Sigmoid colon (tissue), 7 donors: Measurements from ENCODE around the gene CCNL1. TPM values are rescaled to one million over a fixed set of nuclear protein-coding genes. Genes with fewer than 3 reads are reported as not detected.

Experiments
- DNase-seq: peaks from one replicate; pipeline ENCODE4 v3.0.0-alpha.2; 2019
- H3K27ac ChIP-seq, 4 donors: fragments of 200-600 bp; sonication (generic); one replicate each; pipeline ENCODE4 v1.5.1; 2016 to 2019; ENCODE audit warnings: mild to moderate bottlenecking in 1 of 4
- H3K27me3 ChIP-seq, 3 donors: fragments of 200-600 bp; sonication (generic); one replicate each; pipeline ENCODE4 v1.5.1; 2019; ENCODE audit warnings: mild to moderate bottlenecking in 1 of 3
- H3K36me3 ChIP-seq, 4 donors: fragments of 200-600 bp; sonication (generic); one replicate each; pipeline ENCODE4 v1.5.1; 2016 to 2019
- H3K4me1 ChIP-seq, 4 donors: fragments of 200-600 bp; sonication (generic); one replicate each; pipeline ENCODE4 v1.5.1; 2017 to 2019
- H3K4me3 ChIP-seq, 4 donors: fragments of 200-600 bp; sonication (generic); one replicate each; pipeline ENCODE4 v1.5.1; 2017 to 2019; ENCODE audit warnings: mild to moderate bottlenecking in 2 of 4, moderate library complexity in 1 of 4
- H3K9me3 ChIP-seq, 4 donors: fragments of 200-600 bp in 3 of 4; sonication (generic) in 3 of 4; one replicate each; pipeline versions ENCODE4 v1.5.1 to v1.6.1; 2013 to 2019
- EP300 ChIP-seq, 4 donors: sonication (generic); formaldehyde crosslinking; IDR thresholded peaks; one replicate each; pipeline ENCODE4 v1.6.1; 2017; ENCODE audit warnings: antibody characterized with exemption in 4 of 4
- POLR2A ChIP-seq, 2 donors: fragments of 450-650 bp; IDR thresholded peaks; one replicate each; pipeline ENCODE4 v1.6.1; 2016; ENCODE audit warnings: antibody characterized with exemption in 2 of 2, mild to moderate bottlenecking in 2 of 2, moderate library complexity in 2 of 2
- POLR2AphosphoS5 ChIP-seq, 4 donors: sonication (generic); formaldehyde crosslinking; IDR thresholded peaks; one replicate each; pipeline ENCODE4 v1.6.1; 2017; ENCODE audit warnings: antibody characterized with exemption in 4 of 4
- WGBS, 2 donors: extraction: QIAGEN DNeasy Blood & Tissue Kit; methylation state at CpG; one replicate each; pipeline ENCODE4 v1.1.7; 2013; 5-methylcytosine and 5-hydroxymethylcytosine counted together
- intact Hi-C: fragments of 100-400 bp; cut with DNase I; formaldehyde crosslinking; loops from one replicate; pipeline ENCODE4 v1.15.1; 2023
- polyA plus RNA-seq, 3 donors: library from polyadenylated mRNA; stranded (reverse); fragments of 200-250 nt; gene quantifications; one replicate each; pipeline ENCODE4 v1.2.3, GENCODE V29; 2013
- total RNA-seq, 4 donors: library from RNA; depleted of rRNA; stranded (reverse); fragments of >200 nt; gene quantifications; one replicate each; pipeline ENCODE4 v1.1.0, GENCODE V29; 2016
- TF ChIP-seq, protein P1 (sequence below), 4 experiments: fragments of 450-650 bp in 3 of 4; fragments of 200-600 bp in 1 of 4; IDR thresholded peaks; one replicate each; pipeline ENCODE4 v1.5.1; 2016 to 2019; ENCODE audit warnings: antibody characterized with exemption in 4 of 4, mild to moderate bottlenecking in 3 of 4, moderate library complexity in 2 of 4
- donor health status: healthy with polysubstance abuse.
- donor health status: Bipolar disorder and iron deficiency.
- donor health status: healthy.

CCNL1 gene
- total and polyA plus RNA-seq, 7 donors = 25.2 to 403 (median 110) TPM

DNA sequence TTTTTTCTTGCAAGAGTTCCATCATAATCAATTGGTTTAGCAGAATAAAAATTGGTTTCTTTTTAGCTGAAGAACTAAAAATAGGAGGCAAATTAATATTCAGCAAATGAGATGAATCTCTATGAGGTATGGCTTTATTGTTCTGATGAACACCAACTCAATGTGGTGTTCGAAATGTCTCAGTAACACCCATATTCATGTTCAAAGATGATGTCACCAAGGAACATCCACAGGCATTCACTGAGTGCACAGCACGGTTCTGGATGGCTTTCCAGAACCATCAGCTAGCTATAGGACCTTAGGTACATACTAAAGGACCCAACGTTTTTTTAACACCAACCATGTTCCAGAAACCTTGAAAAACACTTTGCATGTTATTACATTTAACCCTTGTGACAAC, 42.7 kb downstream of the CCNL1 start:
- 66 to 71% methylated on average over 3 of the region's 3 CpGs for WGBS, 2 donors
- H3K9me3 ChIP-seq = no peaks in the 10 kb centered on the region
- TF ChIP-seq POLR2AphosphoS5 (IDR thresholded peaks at IDR 0.05) (no peak), POLR2A (IDR thresholded peaks at IDR 0.05) (no peak), EP300 (IDR thresholded peaks at IDR 0.05) (no peak)
- TF ChIP-seq, protein P1, sequence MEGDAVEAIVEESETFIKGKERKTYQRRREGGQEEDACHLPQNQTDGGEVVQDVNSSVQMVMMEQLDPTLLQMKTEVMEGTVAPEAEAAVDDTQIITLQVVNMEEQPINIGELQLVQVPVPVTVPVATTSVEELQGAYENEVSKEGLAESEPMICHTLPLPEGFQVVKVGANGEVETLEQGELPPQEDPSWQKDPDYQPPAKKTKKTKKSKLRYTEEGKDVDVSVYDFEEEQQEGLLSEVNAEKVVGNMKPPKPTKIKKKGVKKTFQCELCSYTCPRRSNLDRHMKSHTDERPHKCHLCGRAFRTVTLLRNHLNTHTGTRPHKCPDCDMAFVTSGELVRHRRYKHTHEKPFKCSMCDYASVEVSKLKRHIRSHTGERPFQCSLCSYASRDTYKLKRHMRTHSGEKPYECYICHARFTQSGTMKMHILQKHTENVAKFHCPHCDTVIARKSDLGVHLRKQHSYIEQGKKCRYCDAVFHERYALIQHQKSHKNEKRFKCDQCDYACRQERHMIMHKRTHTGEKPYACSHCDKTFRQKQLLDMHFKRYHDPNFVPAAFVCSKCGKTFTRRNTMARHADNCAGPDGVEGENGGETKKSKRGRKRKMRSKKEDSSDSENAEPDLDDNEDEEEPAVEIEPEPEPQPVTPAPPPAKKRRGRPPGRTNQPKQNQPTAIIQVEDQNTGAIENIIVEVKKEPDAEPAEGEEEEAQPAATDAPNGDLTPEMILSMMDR (IDR thresholded peaks at IDR 0.05) = no peak
- H3K27ac ChIP-seq = no peak overlapping the region
- intact Hi-C loops = no loop called here
- no peak for DNase-seq
- H3K36me3 ChIP-seq = no peaks in the 10 kb centered on the region
- peaks cover 0 to 3% (median 0%) of the 10 kb centered on the region in 4 donors for H3K4me1 ChIP-seq
- H3K27me3 ChIP-seq = no peaks in the 10 kb centered on the region
- H3K4me3 ChIP-seq = no peak overlapping the region

DNA sequence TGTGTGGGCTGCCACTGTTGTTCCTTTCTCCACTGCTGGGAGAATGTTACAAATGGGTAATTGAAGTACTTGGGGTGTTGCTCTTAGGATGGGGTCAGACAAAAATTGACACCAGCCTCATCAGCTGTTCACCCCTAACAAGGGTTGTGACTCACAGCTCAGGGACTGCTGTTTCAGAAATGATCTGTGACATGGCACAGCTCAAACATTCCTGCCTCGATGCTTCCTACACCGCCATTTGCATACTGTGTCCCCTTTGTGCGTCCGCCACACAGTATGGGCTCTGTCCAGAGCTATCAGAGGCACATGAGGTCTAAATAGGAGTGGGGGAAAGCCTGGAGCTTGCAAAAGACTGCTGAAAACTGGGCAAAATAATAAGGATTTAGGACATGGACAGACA, 43.9 kb downstream of the CCNL1 start:
- no peak for TF ChIP-seq EP300 (IDR thresholded peaks at IDR 0.05)
- TF ChIP-seq, protein P1 (IDR thresholded peaks at IDR 0.05) = no peak
- TF ChIP-seq POLR2A (IDR thresholded peaks at IDR 0.05) = no peak
- no peak for TF ChIP-seq POLR2AphosphoS5 (IDR thresholded peaks at IDR 0.05)
- Histone ChIP-seq H3K27me3 (no peaks in the 10 kb centered on the region), H3K9me3 (no peaks in the 10 kb centered on the region), H3K36me3 (no peaks in the 10 kb centered on the region), H3K27ac (no peak overlapping the region), H3K4me3 (no peak overlapping the region), H3K4me1 (peaks cover 0 to 8% (median 1%) of the 10 kb centered on the region in 4 donors)
- intact Hi-C loops = no loop called here
- no peak for DNase-seq
- WGBS, 2 donors = 88 to 92% methylated on average over 4 of the region's 4 CpGs

DNA sequence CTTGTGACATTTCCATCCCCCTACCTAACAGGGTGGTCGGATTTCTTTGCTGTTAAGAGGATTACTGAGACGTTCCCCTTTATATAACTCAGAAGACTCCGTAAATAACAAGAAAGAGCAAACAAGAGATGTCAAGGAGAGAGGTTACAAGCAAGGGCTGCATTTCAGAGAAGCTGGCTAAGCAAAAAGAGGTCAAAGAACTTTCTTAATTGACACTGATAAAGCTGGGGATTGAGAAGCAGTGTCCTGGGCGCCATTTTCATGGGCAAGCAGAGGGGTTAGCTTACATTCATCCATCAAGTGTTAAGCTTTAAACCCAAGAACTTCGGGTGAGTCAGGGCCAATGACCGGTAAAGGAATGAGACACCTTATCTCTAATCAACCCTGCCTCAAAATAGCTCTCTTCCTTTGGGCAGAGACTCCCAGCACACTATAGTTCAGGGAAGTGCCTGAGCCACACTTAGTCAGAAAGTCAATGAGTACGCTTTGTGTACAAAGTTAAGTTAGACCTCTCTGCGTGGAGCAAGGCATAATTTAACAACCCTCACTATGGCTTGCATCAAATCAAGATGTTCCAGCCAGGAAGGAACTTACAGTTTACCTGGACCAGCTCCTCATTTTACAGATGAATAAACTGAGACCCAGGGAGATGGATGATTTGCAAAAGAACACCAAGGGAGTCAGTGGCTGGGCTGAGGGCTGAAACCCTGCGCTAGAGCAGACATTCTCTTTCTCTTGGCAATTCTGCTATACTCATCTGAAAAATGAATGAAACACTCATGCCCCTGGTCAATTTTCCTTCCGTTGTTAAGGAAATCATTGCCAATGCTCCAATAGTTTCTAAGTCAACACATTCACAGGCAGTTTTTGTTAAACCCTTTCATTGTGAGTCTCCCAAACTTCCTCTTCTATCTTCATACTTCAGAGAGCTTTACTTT, 44.6 kb downstream of the CCNL1 start:
- peaks cover 0 to 15% (median 8%) of the 10 kb centered on the region in 4 donors for H3K4me1 ChIP-seq
- intact Hi-C loops = no loop called here
- no peaks in the 10 kb centered on the region for H3K27me3 ChIP-seq
- H3K4me3 ChIP-seq = no peak overlapping the region
- H3K27ac ChIP-seq = no peak overlapping the region
- H3K36me3 ChIP-seq = no peaks in the 10 kb centered on the region
- TF ChIP-seq, protein P1 (IDR thresholded peaks at IDR 0.05) = no peak
- TF ChIP-seq EP300 (IDR thresholded peaks at IDR 0.05) (no peak), POLR2A (IDR thresholded peaks at IDR 0.05) (no peak), POLR2AphosphoS5 (IDR thresholded peaks at IDR 0.05) (no peak)
- DNase-seq = no peak
- H3K9me3 ChIP-seq = no peaks in the 10 kb centered on the region
- 56 to 69% methylated on average over 10 of the region's 10 CpGs for WGBS, 2 donors

DNA sequence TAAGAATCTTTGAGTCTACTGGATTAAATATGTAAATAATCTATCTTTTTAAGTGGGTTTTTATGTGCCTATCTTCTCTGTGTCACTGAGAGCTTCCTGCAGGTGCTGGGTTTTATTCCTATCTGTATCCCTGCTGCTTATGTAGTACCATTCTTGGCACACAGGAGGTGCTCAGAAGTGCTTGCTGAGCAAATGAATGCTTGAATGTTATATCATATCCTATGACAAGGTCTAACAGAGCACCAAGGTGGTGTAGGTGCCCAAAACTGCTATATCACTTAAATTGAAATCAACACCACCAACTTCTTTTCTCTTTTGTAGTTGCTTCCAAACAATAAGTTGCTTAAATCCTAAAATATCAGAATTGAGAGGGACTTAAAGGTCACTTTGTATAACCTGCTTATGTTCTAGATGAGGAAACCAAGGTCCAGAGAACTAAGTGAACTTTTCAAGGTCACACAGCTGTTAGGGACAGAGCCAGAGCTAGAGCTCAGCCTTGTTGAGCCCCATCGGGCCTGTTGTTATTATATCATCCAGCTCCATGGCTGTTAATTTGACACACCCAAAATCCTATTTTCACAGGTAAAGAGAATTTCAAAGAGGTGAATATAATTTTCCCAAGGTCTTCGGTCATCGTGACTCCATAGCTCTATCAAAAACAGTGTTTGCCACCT, 46.0 kb downstream of the CCNL1 start:
- 88 to 95% methylated on average over 3 of the region's 3 CpGs for WGBS, 2 donors
- no peaks in the 10 kb centered on the region for H3K36me3 ChIP-seq
- no peak for DNase-seq
- intact Hi-C loops = no loop called here
- H3K4me1 ChIP-seq = peaks cover 0 to 28% (median 20%) of the 10 kb centered on the region in 4 donors
- H3K27me3 ChIP-seq = no peaks in the 10 kb centered on the region
- no peak overlapping the region for H3K4me3 ChIP-seq
- TF ChIP-seq EP300 (IDR thresholded peaks at IDR 0.05) (no peak), POLR2AphosphoS5 (IDR thresholded peaks at IDR 0.05) (no peak), POLR2A (IDR thresholded peaks at IDR 0.05) (no peak)
- TF ChIP-seq, protein P1 (IDR thresholded peaks at IDR 0.05) = no peak
- no peak overlapping the region for H3K27ac ChIP-seq
- H3K9me3 ChIP-seq = no peaks in the 10 kb centered on the region
